ENCODE data around the gene WSB1.

Gene WSB1

DNA sequence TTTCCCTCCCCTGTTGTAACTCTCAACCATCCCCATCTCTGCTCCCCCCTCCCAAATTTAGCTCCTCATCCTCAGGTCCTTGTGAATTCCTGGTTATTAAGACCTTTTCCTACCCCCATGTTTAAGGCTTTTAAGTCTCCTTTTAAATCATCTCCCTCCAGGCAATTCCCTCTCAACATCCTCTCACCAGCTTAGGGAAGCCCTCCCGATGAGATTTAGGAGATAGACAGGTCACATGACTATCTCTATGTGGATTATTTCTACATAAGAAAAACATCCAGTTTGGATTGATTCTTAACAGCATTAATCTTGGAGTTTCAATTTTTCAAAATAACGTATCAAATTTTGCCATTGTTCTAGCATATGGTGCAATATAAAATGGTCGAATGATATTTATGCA lies 12.5 kb upstream of the WSB1 start:
- H3K27ac ChIP-seq (ENCODE audit: low read depth, low read length, poor library complexity, severe bottlenecking): no peak overlapping the region
- H3K4me1 ChIP-seq (ENCODE audit: insufficient read depth, low read length, severe bottlenecking): peaks cover 17% of the 10 kb centered on the region
- no peak overlapping the region for H3K9ac ChIP-seq (ENCODE audit: low read length)
- no peak overlapping the region for H2AFZ ChIP-seq (ENCODE audit: low read length)
- no peaks in the 10 kb centered on the region for H3K79me2 ChIP-seq (ENCODE audit: insufficient read depth, low read length)
- H3K36me3 ChIP-seq (ENCODE audit: insufficient read depth, low read length): no peaks in the 10 kb centered on the region
- no peaks in the 10 kb centered on the region for H3K9me2 ChIP-seq (ENCODE audit: low read depth, low read length)
- TF ChIP-seq EZH2 (IDR thresholded peaks at IDR 0.05; ENCODE audit: borderline replicate concordance, low read length): no peak
- no peak overlapping the region for H3K4me3 ChIP-seq (ENCODE audit: low read depth, low read length, poor library complexity, severe bottlenecking)
- H3K9me3 ChIP-seq (ENCODE audit: low read length): no peaks in the 10 kb centered on the region
- H3K27me3 ChIP-seq (ENCODE audit: insufficient read depth, low read length): peaks cover 3% of the 10 kb centered on the region; the same call in 1 of the 2 replicates
- H4K20me1 ChIP-seq (ENCODE audit: insufficient read depth, low read length): no peaks in the 10 kb centered on the region
- no peaks in the 10 kb centered on the region for H3F3A ChIP-seq (ENCODE audit: insufficient read depth, low read length)
- no peak overlapping the region for H3K4me2 ChIP-seq (ENCODE audit: low read length)

DNA sequence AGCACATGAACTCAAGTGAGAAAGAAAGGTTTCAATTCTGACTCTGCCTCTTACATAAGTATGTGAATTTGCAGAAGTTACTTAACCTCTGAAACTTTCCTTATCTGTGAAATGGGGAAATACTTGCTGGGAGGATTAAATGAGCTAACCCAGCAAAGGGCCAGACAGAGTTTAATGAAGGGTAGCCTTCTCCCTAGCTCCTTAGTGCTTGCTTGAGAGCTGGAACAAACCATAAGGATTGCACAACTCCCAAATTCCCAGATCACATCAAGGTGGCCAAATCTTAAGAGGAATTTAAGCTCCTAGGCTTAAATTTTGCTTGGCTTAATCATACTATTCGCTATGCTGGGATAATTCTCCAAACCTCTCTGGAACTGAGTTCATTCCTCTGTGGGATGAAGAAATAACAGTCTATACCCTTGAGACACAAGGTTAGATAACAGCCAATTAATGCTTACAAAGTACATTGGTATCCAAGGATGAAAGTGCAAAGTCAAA lies 11.8 kb upstream of the WSB1 start:
- H3K79me2 ChIP-seq (ENCODE audit: insufficient read depth, low read length): no peaks in the 10 kb centered on the region
- TF ChIP-seq EZH2 (IDR thresholded peaks at IDR 0.05; ENCODE audit: borderline replicate concordance, low read length): no peak
- TF ChIP-seq, protein P1, sequence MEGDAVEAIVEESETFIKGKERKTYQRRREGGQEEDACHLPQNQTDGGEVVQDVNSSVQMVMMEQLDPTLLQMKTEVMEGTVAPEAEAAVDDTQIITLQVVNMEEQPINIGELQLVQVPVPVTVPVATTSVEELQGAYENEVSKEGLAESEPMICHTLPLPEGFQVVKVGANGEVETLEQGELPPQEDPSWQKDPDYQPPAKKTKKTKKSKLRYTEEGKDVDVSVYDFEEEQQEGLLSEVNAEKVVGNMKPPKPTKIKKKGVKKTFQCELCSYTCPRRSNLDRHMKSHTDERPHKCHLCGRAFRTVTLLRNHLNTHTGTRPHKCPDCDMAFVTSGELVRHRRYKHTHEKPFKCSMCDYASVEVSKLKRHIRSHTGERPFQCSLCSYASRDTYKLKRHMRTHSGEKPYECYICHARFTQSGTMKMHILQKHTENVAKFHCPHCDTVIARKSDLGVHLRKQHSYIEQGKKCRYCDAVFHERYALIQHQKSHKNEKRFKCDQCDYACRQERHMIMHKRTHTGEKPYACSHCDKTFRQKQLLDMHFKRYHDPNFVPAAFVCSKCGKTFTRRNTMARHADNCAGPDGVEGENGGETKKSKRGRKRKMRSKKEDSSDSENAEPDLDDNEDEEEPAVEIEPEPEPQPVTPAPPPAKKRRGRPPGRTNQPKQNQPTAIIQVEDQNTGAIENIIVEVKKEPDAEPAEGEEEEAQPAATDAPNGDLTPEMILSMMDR (IDR thresholded peaks at IDR 0.05; ENCODE audit: low read length): no peak
- H3K36me3 ChIP-seq (ENCODE audit: insufficient read depth, low read length): no peaks in the 10 kb centered on the region
- H3K4me2 ChIP-seq (ENCODE audit: low read length): no peak overlapping the region
- H3K9ac ChIP-seq (ENCODE audit: low read length): no peak overlapping the region
- H2AFZ ChIP-seq (ENCODE audit: low read length): no peak overlapping the region
- H3K27ac ChIP-seq (ENCODE audit: low read depth, low read length, poor library complexity, severe bottlenecking): no peak overlapping the region
- peaks cover 17% of the 10 kb centered on the region for H3K4me1 ChIP-seq (ENCODE audit: insufficient read depth, low read length, severe bottlenecking)
- no peaks in the 10 kb centered on the region for H3F3A ChIP-seq (ENCODE audit: insufficient read depth, low read length)
- peaks cover 3% of the 10 kb centered on the region; the same call in 1 of the 2 replicates for H3K27me3 ChIP-seq (ENCODE audit: insufficient read depth, low read length)
- H3K9me3 ChIP-seq (ENCODE audit: low read length): no peaks in the 10 kb centered on the region
- no peaks in the 10 kb centered on the region for H3K9me2 ChIP-seq (ENCODE audit: low read depth, low read length)
- no peak overlapping the region for H3K4me3 ChIP-seq (ENCODE audit: low read depth, low read length, poor library complexity, severe bottlenecking)
- H4K20me1 ChIP-seq (ENCODE audit: insufficient read depth, low read length): no peaks in the 10 kb centered on the region

DNA sequence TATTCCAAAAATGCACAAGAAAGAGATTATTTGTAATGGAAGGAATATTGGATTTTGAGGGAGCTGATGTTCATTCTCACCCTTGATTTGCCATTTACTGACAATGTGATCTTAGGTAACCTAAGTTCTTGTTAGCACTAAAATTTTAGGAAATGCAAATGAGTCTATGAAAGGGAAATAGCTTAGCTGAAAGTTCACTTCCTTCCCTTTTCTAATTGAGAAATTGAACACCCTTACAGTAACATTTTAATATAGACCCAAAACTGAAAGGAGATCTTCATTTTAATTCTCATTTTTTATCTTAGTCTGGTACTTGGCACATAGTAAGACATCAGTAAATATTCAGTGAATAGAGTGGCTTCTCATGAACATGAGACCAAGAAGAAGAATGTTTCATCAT lies 10.9 kb upstream of the WSB1 start:
- H3K79me2 ChIP-seq (ENCODE audit: insufficient read depth, low read length): no peaks in the 10 kb centered on the region
- H3K9me3 ChIP-seq (ENCODE audit: low read length): no peaks in the 10 kb centered on the region
- peaks cover 17% of the 10 kb centered on the region for H3K4me1 ChIP-seq (ENCODE audit: insufficient read depth, low read length, severe bottlenecking)
- no peak for TF ChIP-seq EZH2 (IDR thresholded peaks at IDR 0.05; ENCODE audit: borderline replicate concordance, low read length)
- TF ChIP-seq, protein P1 (IDR thresholded peaks at IDR 0.05; ENCODE audit: low read length): no peak
- H2AFZ ChIP-seq (ENCODE audit: low read length): no peak overlapping the region
- H3K4me2 ChIP-seq (ENCODE audit: low read length): no peak overlapping the region
- H3K27ac ChIP-seq (ENCODE audit: low read depth, low read length, poor library complexity, severe bottlenecking): no peak overlapping the region
- no peaks in the 10 kb centered on the region for H4K20me1 ChIP-seq (ENCODE audit: insufficient read depth, low read length)
- no peak overlapping the region for H3K4me3 ChIP-seq (ENCODE audit: low read depth, low read length, poor library complexity, severe bottlenecking)
- no peak overlapping the region for H3K9ac ChIP-seq (ENCODE audit: low read length)
- no peaks in the 10 kb centered on the region for H3K9me2 ChIP-seq (ENCODE audit: low read depth, low read length)
- peaks cover 3% of the 10 kb centered on the region; the same call in 1 of the 2 replicates for H3K27me3 ChIP-seq (ENCODE audit: insufficient read depth, low read length)
- H3K36me3 ChIP-seq (ENCODE audit: insufficient read depth, low read length): no peaks in the 10 kb centered on the region
- H3F3A ChIP-seq (ENCODE audit: insufficient read depth, low read length): no peaks in the 10 kb centered on the region

DNA sequence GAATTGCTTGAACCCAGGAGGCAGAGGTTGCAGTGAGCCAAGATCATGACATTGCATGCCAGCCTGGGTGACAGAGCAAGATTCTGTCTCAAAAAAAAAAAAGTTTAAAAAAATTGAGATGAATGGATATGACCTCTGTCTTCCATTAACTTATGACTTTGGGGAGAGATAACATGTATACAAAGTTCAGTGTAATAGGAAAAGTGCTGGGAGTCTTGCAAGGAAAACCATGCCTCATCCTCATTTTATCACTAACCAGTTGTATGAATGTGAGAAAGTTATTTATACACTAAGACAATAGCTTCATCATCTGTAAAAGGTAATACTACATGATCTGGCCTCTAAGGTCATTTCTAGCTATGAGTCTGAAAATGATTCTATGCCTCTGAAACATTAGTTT lies 10.2 kb upstream of the WSB1 start:
- Histone ChIP-seq H2AFZ (ENCODE audit: low read length) (no peak overlapping the region), H3K27ac (ENCODE audit: low read depth, low read length, poor library complexity, severe bottlenecking) (no peak overlapping the region), H3K9me2 (ENCODE audit: low read depth, low read length) (no peaks in the 10 kb centered on the region), H3K79me2 (ENCODE audit: insufficient read depth, low read length) (no peaks in the 10 kb centered on the region), H3K27me3 (ENCODE audit: insufficient read depth, low read length) (peaks cover 3% of the 10 kb centered on the region; the same call in 1 of the 2 replicates), H3K36me3 (ENCODE audit: insufficient read depth, low read length) (no peaks in the 10 kb centered on the region), H3F3A (ENCODE audit: insufficient read depth, low read length) (no peaks in the 10 kb centered on the region), H4K20me1 (ENCODE audit: insufficient read depth, low read length) (no peaks in the 10 kb centered on the region), H3K4me3 (ENCODE audit: low read depth, low read length, poor library complexity, severe bottlenecking) (no peak overlapping the region), H3K4me1 (ENCODE audit: insufficient read depth, low read length, severe bottlenecking) (peaks cover 17% of the 10 kb centered on the region), H3K9me3 (ENCODE audit: low read length) (no peaks in the 10 kb centered on the region), H3K4me2 (ENCODE audit: low read length) (no peak overlapping the region), H3K9ac (ENCODE audit: low read length) (no peak overlapping the region)
- TF ChIP-seq EZH2 (IDR thresholded peaks at IDR 0.05; ENCODE audit: borderline replicate concordance, low read length): no peak
- TF ChIP-seq, protein P1 (IDR thresholded peaks at IDR 0.05; ENCODE audit: low read length): no peak
